Anterior cingulate cortex (tissue), 58 donors: ENCODE measurements around the gene PTPRN2.

ENCODE experiments used
- DNase-seq, 58 donors: peaks; one replicate each; lab custom pipeline; 2025; lab: John Stamatoyannopoulos, UW

The PTPRN2 gene

DNA sequence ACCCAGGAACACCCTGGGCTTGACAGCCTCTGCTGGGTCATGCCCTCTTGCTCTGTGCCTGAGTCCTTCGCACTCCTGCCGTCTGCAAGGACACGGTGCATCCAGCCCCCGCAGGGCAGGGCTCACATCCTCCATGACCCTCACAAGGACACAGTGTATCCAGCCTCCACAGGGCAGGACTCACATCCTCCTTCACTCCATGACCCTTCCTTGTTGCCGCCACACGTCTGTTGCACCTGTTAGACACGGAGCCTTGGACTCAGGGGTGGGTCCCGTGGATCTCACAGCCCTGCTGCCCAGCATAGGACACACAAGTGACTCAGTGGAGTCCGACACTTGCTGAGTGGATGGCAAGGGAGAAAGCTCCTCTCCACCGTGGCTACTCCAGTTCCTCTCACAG lies 750.1 kb downstream of the PTPRN2 start:
- no peak for DNase-seq

DNA sequence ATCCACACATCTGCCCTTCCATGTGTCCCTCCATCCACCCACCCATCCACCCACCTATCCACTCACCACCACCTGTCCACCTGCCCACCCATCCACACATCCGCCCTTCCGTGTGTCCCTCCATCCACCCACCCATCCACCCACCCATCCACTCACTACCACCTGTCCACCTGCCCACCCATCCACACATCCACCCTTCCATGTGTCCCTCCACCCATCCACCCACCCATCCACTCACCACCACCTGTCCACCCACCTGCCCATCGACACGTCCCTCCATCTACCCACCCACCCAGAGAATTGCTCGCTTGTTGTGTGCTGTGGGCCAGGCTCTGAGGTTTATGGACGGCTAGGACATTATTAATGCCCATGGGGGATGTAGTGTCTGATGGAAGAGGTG lies 750.6 kb downstream of the PTPRN2 start:
- DNase-seq: no peak

DNA sequence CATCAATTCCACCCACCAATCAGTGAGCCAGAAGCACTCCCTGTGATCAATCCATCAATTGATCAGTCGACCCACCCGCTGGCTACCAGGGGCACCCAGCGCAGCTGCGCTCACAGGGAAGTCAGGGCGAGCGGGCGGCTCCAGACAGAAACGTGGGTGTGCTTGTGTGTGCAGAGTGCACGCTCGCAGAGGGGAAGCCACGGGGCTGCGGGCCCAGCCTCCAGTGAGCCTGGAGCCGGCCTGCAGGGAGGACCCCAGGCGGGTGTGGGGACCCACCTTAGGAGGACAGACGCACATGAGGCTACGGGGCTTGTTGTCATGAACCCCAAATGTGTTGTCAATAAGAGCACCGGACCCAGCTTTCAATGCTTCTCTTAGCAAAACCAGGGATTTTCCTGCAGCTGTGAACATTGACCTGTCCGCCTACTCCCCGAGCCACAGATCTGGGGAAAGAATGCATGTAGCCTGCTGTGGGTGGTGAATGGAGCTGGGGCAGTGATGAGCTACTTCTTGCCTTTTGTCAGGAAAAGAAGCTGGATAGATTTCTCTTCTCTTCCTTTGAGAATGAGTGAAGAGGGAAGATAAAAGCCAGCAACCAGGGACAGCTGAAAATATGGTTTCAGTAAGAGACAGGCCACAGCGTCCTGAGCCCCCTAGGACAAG lies 753.0 kb downstream of the PTPRN2 start:
- no peak for DNase-seq

- DNase-seq: no peak
Measured at GRCh38 chr7:157832866-157833607, 754.6 kb downstream of the PTPRN2 start.

GRCh38 chr7:157832421-157832820 lies 755.2 kb downstream of the PTPRN2 start:
- DNase-seq: peak in 17 of 58 donors; percentile 6 to 68 (median 25)

DNA sequence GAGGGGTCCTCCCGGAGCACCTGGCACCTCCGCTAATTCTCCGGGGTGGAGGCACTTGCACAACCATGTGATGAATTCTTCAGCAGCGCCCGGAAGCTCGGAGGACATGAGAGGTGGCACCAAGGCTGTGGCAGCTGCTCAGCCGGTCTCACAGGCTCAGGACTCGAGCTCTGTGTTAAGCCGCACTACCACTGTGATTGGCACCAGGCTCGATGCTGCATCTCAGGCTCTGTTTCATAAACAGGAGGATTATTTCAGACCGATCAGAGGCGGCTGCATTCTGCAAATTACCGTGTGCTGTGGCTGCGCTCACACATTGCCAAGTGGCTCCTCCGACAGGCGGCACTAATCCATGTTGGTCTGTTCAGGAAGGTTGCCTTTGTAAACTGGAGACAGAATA lies 755.6 kb downstream of the PTPRN2 start:
- peak in 12 of 58 donors; percentile 15 to 45 (median 26) for DNase-seq

GRCh38 chr7:157831143-157831905 lies 756.3 kb downstream of the PTPRN2 start:
- no peak for DNase-seq

GRCh38 chr7:157830331-157830730 lies 757.3 kb downstream of the PTPRN2 start:
- DNase-seq: no peak

- DNase-seq: no peak
Measured at GRCh38 chr7:157829491-157829890, 758.1 kb downstream of the PTPRN2 start.

DNA sequence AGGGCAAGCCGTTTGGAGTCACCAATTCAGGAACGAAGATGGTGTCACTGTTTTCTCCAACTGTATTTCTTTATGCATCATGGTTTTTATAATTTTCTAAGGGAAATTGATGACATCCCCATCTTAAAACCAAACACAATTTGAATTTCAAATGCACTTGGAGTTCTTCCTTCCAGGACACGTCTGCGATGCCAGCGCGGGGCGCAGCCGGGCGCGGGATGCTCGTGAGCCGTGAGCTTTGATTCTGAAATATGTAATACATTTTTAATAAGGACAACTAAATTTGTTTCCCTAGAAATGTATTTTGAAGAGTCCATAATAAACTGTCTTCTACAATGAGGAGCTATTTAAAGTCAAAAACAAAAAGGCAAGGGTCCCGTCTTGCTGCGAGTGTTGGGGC lies 758.7 kb downstream of the PTPRN2 start:
- no peak for DNase-seq

- DNase-seq: no peak
Measured at GRCh38 chr7:157828190-157828589, 759.4 kb downstream of the PTPRN2 start.

GRCh38 chr7:157827863-157828160 lies 759.8 kb downstream of the PTPRN2 start:
- no peak for DNase-seq

DNA sequence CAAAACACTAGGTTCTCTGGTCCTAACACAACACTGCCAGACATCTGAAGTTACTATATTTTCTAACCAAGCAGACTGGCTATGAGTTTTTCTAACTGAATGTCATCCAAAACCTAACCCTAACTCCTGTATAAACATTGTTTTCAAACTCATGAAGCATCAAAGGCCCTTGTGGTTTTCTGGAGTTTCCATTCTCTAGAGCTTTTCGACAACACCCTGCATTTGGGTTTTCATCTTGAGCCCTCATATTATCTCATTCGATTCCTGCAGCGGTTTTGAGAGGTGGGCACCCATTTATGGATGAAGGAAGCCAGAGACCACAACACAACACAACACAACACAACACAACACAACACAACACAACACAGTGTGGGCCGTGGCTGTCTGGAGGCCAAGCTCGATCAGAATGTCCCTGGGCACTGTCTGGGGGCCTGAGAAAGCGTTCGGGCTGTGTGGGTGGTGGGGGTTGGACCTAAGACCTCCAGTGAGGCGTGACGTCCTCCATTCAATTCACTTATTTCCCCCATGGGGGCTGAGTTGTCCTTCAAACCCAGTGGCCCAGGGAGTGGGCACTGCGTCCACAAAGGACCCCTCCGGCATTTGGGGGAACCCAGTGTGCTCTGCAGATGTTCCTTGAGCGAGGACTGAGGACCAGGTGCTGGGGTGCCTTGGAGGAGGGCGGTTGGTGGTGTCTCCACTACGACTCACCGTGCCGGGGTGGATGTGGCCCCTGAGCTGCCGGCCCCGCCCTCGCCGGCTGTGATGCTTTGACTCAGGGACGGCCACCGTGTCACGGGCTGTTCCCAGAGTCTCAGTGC lies 760.4 kb downstream of the PTPRN2 start:
- no peak for DNase-seq

- DNase-seq: no peak
Measured at GRCh38 chr7:157826566-157826965, 761.1 kb downstream of the PTPRN2 start.

- DNase-seq: no peak
Measured at GRCh38 chr7:157825325-157825724, 762.3 kb downstream of the PTPRN2 start.

DNA sequence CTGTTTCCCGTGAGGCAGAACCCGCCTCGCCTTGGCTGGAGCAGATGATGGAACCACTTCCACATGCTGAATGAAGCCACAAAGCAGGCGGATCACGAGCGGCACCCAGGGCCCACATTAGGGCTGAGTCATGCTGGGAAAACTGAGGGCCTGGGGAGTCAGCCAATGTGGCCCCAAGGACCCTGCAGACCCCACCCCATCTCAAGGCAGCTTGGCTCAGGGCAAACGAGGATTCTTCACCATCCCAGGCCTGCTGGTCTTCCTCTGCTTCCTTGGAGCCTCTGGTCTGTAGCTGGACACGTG lies 762.9 kb downstream of the PTPRN2 start:
- no peak for DNase-seq

- no peak for DNase-seq
Measured at GRCh38 chr7:157824011-157824818, 763.4 kb downstream of the PTPRN2 start.

- DNase-seq: no peak
Measured at GRCh38 chr7:157822688-157823031, 765.0 kb downstream of the PTPRN2 start.

DNA sequence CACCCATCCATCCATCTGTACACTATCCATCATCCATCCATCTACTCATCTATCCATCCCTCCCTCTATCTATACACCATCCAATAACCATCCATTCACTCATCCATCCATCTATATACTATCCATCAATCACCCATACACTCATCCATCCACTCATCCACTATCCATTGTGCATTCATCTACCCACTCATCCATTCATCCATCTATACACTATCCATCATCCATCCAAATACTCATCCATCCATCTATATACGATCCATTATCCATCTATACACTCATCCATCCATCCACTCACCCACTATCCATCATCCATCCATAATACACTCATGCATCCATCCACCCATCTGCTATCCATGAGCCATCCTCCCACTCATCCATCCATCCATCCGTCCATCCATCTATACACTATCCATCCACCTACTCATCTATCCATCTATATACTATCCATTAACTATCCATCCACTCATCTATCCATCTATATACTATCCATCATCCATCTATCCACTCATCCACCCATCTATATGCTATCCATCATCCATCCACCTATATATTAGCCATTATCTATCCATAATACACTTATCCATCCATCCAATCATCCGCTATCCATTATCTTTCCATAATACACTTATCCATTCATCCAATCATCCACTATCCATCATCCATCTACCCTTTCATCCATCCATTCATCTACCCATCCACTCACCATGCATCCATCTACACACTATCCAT lies 765.5 kb downstream of the PTPRN2 start:
- no peak for DNase-seq

DNA sequence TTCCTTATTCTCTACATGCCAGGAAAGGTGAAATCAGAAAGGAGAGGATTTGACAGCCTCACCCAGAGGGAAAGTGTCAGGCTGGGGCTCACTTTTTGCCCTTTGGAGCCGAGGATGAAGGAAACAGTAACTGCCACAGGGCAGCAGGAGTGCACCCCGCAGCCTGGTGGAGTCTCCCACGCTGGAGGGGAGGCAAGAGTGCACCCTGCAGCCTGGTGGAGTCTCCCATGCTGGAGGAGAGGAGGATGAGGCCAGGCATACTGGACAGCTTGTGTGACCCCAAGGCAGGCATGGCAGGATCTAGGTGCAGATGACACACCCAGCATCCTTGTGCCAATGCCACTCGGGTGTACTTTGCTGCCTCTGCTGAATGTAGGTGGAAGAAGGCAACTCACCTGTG lies 766.8 kb downstream of the PTPRN2 start:
- DNase-seq: no peak
